Stimulated activated CD8-positive, alpha-beta memory T cell treated with anti-CD3 and anti-CD28 coated beads, Interleukin-2, amount 100 ng/mL, for 1 hour (primary cell): ENCODE data around the gene CHD9NB.
"Not testable (repeated sequence)": the region's sequence is repeated elsewhere in the genome, so short reads cannot be mapped to it uniquely, and the experiment has no call there.

Experiments
- DNase-seq, 2 donors: peaks; one replicate each; pipeline ENCODE4 v3.0.0-alpha.2; 2020; ENCODE audit warnings: low read depth in 2 of 2

Gene CHD9NB

GRCh38 chr16:53057658-53058057 lies 5.0 kb upstream of the CHD9NB start:
- no peak for DNase-seq

GRCh38 chr16:53056392-53056881 lies 3.7 kb upstream of the CHD9NB start:
- DNase-seq, result no peak

- DNase-seq, result no peak
These were observed 3.1 kb upstream of the CHD9NB start for GRCh38 chr16:53055541-53056391.

GRCh38 chr16:53054670-53055485 lies 2.2 kb upstream of the CHD9NB start, which contains the start of gene CHD9:
Gene CHD9 (plus strand): TSS chr16:53054991. CDS start chr16:53156090, 101,099 bp downstream.
- peak; percentile 42 to 43 for DNase-seq

GRCh38 chr16:53053967-53054669 lies 1.4 kb upstream of the CHD9NB start:
- no peak for DNase-seq

GRCh38 chr16:53051255-53051654 lies 1.4 kb downstream of the CHD9NB start:
- DNase-seq, result not testable (repeated sequence)

GRCh38 chr16:53048139-53048915 lies 4.4 kb downstream of the CHD9NB start:
- DNase-seq, result no peak

- DNase-seq, result not testable (repeated sequence)
These were observed 5.2 kb downstream of the CHD9NB start for GRCh38 chr16:53047515-53047914.

GRCh38 chr16:53045341-53046220 lies 7.1 kb downstream of the CHD9NB start:
- no peak for DNase-seq

GRCh38 chr16:53043986-53044601 lies 8.6 kb downstream of the CHD9NB start:
- DNase-seq, result no peak

GRCh38 chr16:53043428-53043831 lies 9.3 kb downstream of the CHD9NB start:
- DNase-seq, result no peak

GRCh38 chr16:53042235-53042701 lies 10.4 kb downstream of the CHD9NB start:
- no peak for DNase-seq

GRCh38 chr16:53041320-53042051 lies 11.2 kb downstream of the CHD9NB start:
- no peak for DNase-seq

- no peak for DNase-seq
These were observed 11.9 kb downstream of the CHD9NB start for GRCh38 chr16:53040788-53041187.

GRCh38 chr16:53036711-53037110 lies 16.0 kb downstream of the CHD9NB start:
- DNase-seq, result not testable (repeated sequence)

GRCh38 chr16:53036066-53036465 lies 16.6 kb downstream of the CHD9NB start:
- DNase-seq, result no peak

- no peak for DNase-seq
These were observed 17.3 kb downstream of the CHD9NB start for GRCh38 chr16:53035176-53035942.

- no peak for DNase-seq
These were observed 18.4 kb downstream of the CHD9NB start for GRCh38 chr16:53034306-53034705.
